HG03103 (cell line): ENCODE results near the gene SLC25A12.
"Not testable (repeated sequence)": the region's sequence is repeated elsewhere in the genome, so short reads cannot be mapped to it uniquely, and the experiment has no call there.

Experiments used
- ATAC-seq: cut with Tn5 transposase; IDR thresholded peaks from one replicate; pipeline ENCODE4 v1.9.1; 2021; ENCODE audit warnings: low read depth; ENCODE audit not compliant: unreplicated experiment

The SLC25A12 gene

GRCh38 chr2:171792886-171793580 lies 101.0 kb downstream of the SLC25A12 start:
- no peak for ATAC-seq

DNA sequence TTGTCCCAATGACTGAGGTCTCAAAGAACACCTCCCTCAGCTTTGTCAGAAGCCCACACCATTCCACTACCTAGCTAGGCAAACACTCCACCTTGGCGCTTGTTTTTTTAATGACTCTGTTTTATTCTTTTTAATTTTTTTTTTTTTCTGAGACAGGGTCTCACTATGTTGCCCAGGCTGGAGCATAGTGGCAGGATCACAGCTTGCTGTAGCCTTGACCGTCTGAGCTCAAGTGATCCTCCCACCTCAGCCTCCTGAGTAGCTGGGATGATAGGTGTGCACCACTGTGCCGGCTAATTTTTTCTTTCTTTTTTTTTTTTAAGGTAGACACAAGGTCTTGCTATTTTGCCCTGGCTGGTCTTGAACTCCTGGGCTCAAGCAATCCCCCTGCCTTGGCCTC lies 101.9 kb downstream of the SLC25A12 start:
- no peak for ATAC-seq

GRCh38 chr2:171791361-171791760 lies 102.7 kb downstream of the SLC25A12 start:
- no peak for ATAC-seq

DNA sequence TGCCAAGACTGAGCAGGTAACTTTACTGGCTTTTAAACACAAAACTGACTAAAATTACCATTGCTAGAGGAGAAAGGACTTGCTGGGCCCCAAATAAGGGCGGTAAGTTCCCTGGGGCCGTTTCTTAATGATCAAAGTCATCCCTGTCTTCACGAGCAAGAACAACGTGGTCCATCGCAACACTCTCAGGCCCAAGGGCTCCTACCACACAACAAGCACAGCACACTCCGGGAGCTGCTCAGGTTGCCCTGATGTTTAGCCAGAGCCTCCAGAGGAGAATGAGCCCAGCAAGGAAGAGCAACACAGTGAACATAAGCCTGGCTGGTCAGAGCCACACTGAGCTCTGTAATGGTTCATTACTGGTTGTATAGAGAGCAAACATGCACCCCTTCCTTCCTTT lies 104.1 kb downstream of the SLC25A12 start:
- ATAC-seq = no peak

- no peak for ATAC-seq
These were observed 105.6 kb downstream of the SLC25A12 start for GRCh38 chr2:171788316-171788993.

GRCh38 chr2:171787333-171788072 lies 106.5 kb downstream of the SLC25A12 start:
- no peak for ATAC-seq

GRCh38 chr2:171785450-171785849 lies 108.6 kb downstream of the SLC25A12 start:
- no peak for ATAC-seq

DNA sequence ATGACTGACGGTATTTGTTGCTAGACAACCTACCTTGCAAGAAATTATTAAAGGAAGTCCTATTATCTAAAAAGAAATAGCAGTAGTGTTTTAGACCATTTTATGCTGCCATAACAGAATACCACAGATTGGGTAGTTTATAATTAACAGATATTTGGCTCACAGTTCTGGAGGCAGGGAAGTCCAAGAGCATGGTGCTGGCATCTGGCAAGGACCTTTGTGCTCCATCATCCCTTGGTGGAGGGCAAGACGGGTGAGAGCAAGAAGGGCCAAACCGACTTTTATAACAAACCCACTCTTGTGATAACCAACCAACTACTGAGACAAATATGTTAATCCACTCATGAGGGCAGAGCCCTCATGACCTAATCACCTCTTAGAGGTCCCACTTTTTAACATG lies 115.5 kb downstream of the SLC25A12 start:
- ATAC-seq = no peak

- ATAC-seq = not testable (repeated sequence)
These were observed 119.5 kb downstream of the SLC25A12 start for GRCh38 chr2:171774581-171774980.

GRCh38 chr2:171772373-171772772 lies 121.7 kb downstream of the SLC25A12 start:
- ATAC-seq = no peak

DNA sequence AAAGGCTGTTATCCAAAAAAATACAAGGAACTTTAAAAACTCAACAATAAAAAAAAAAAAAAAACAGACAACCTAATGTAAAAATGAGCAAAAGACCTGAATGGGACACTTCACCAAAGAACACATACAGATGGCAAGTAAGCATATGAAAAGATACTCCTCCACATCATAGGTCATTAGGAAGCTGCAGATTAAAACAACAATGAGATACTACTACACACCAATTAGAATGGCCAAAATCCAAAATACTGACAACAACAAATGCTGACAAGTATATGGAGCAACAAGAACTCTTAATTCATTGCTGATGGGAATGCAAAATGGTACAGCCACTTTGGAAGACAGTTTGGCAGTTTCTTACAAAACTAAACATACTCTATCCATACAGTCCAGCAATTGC lies 122.6 kb downstream of the SLC25A12 start:
- no peak for ATAC-seq

GRCh38 chr2:171763602-171764001 lies 130.4 kb downstream of the SLC25A12 start:
- no peak for ATAC-seq

DNA sequence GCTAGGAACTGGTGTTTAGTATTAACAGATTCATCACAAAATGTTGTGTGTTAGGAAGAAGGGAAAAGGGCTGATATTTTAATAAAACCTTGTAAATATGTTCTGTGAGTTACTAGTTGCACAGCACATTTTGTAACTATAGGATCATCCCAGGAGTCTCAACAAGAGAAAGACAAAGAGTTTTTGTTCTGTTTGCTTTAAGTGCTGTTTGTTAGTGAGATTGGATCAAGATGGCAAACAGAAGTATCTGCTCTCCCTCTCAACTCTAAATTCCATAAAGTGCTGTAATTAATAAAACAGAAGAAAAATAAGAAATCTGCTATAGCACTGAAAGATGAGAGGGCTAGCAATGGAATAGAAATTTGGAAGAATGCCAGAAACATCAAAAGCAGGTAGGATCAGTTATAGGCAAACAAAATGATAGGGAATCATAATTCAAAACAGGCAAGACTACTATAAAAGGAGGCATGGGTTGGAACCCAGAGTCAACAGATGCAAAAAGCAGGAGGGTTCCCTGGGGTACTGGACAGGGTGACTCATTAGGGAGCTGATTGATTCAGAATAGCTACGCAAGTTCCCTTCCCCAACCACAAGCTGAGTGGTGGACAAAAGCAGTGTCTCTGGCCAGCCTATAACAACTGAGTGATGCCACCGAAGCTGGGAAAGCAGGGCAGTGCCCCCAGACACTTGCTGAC lies 131.0 kb downstream of the SLC25A12 start:
- ATAC-seq = no peak

DNA sequence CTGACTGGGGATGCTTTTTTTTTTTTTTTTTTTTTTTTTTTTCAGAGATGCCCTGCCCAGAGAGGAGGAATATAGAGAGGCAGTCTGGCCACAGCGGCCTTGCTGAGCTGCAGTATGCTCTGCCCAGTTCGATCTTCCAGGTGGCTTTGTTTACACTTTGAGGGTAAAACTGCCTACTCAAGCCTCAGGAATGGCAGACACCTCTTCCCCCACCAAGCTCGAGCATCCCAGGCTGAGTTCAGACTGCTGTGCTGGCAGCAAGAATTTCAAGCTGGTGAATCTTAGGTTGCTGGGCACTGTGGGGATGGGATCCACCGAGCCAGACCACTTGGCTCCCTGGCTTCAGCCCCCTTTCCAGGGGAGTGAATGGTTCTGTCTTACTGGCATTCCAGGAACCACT lies 132.9 kb downstream of the SLC25A12 start:
- ATAC-seq = not testable (repeated sequence)

DNA sequence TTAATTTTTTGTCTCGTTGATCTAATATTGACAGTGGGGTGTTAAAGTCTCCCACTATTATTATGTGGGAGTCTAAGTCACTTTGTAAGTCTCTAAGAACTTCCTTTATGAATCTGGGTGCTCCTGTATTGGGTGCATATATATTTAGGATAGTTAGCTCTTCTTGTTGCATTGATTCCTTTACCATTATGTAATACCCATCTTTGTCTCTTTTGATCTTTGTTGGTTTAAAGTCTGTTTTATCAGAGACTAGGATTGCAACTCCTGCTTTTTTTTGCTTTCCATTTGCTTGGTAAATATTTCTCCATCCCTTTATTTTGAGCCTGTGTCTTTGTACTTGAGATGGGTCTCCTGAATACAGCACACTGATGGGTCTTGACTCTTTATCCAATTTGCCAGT lies 135.3 kb downstream of the SLC25A12 start:
- not testable (repeated sequence) for ATAC-seq

GRCh38 chr2:171754254-171754939 lies 139.6 kb downstream of the SLC25A12 start:
- ATAC-seq = no peak

DNA sequence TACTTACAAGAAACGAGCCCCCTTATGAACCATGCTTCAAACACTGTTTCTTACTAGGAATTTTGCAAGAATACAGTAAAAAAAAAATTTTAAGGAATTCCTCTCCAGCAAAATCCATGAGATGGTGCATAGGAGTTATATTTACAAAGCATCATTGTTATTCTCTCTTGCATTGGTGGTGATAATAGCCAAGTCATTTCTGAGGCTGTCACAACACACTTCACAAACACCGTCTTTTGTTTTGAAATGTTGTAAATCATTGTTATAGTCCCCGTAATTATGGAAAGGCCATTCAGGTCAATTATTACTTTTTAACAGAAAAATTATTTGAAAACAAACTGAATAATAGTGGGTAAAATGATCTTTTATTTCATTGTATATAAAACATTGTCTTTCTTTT lies 146.7 kb downstream of the SLC25A12 start:
- no peak for ATAC-seq

DNA sequence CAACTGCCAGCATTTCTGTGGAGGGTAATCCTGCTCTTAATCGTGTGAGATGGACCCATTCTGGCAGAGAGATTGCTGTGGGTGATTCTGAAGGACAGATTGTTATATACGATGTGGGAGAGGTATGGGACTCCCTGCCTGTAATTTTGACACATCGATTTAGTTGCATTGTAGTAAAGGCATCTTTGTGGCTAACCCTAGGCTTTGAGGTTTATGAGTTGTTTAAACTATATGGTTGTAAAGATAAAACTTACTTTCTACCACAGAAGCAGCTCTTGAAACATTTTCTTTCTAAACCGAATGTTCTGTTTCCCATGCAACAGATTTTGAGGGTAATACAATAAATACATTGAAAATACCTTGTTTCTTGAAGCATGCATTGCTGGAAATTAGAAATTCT lies 148.2 kb downstream of the SLC25A12 start:
- no peak for ATAC-seq

DNA sequence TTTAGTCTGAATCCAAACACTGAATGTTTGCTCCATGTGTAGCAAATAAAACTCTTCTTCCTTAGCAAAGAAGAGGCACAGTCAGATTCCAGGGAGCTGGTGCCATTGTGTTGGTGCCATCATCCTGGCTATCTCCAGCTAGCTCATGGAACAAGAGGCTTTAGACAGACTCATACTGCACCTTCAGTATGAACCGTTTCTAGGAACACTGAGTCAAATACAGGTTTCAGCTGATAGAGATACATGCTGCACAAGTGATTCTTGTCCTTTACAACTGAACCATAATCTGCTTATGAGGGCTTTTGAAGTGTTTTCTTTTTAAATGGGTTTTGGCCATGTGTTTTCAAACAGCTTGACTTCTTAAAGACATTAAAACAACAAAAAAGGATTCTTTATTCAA lies 148.9 kb downstream of the SLC25A12 start:
- ATAC-seq = no peak

GRCh38 chr2:171742760-171743159 lies 151.3 kb downstream of the SLC25A12 start:
- no peak for ATAC-seq
